HepG2 (cell line): ENCODE measurements around the gene SIGLEC10. TPM values are rescaled to one million over a fixed set of nuclear protein-coding genes. Genes with fewer than 3 reads are reported as not detected.

Experiments used
- ARID2 ChIP-seq: sonication (generic); formaldehyde crosslinking; IDR thresholded peaks from 2 replicates; pipeline ENCODE4 v1.8.1; 2022; ENCODE audit warnings: mild to moderate bottlenecking, missing genetic modification reagents, borderline replicate concordance
- ATF4 ChIP-seq, 2 experiments: fragments of 450-650 bp in 1 of 2; sonication (generic) in 1 of 2; formaldehyde crosslinking; IDR thresholded peaks; 2 replicates each; pipeline versions ENCODE4 v1.5.0 to v1.8.0; 2020 to 2022; ENCODE audit warnings: mild to moderate bottlenecking in 1 of 2, missing genetic modification reagents in 1 of 2
- CTCF ChIP-seq: sonication (generic); formaldehyde crosslinking; IDR thresholded peaks from 2 replicates; pipeline ENCODE4 v1.5.0; 2020; ENCODE audit warnings: mild to moderate bottlenecking, missing genetic modification reagents, moderate library complexity
- FOXA1 ChIP-seq, 2 experiments: fragments of 450-650 bp in 1 of 2; sonication (generic) in 1 of 2; formaldehyde crosslinking in 1 of 2; IDR thresholded peaks; 2 replicates each; pipeline versions ENCODE4 v1.4.0 to v1.6.1; 2016 to 2020; ENCODE audit warnings: missing genetic modification reagents in 1 of 2
- HIVEP1 ChIP-seq: sonication (generic); formaldehyde crosslinking; IDR thresholded peaks from 2 replicates; pipeline ENCODE4 v1.4.0; 2020; ENCODE audit warnings: mild to moderate bottlenecking, missing genetic modification reagents
- MED1 ChIP-seq: sonication (generic); formaldehyde crosslinking; IDR thresholded peaks from 2 replicates; pipeline ENCODE4 v1.4.0; 2020; ENCODE audit warnings: missing genetic modification reagents
- MEIS1 ChIP-seq: sonication (generic); formaldehyde crosslinking; IDR thresholded peaks from 2 replicates; pipeline ENCODE4 v1.9.0; 2021; ENCODE audit warnings: mild to moderate bottlenecking, missing genetic modification reagents, moderate library complexity, borderline replicate concordance
- MXD4 ChIP-seq: IDR thresholded peaks from 2 replicates; pipeline ENCODE4 v1.6.1; 2016; ENCODE audit warnings: mild to moderate bottlenecking, missing biosample characterization, missing genetic modification reagents
- NR2F1 ChIP-seq, 2 experiments: fragments of 450-650 bp in 1 of 2; formaldehyde crosslinking in 1 of 2; IDR thresholded peaks; 2 replicates each; pipeline versions ENCODE4 v1.5.0 to v1.6.1; 2016 to 2020; ENCODE audit warnings: mild to moderate bottlenecking in 1 of 2, missing compliant biosample characterization in 1 of 2, missing genetic modification reagents in 1 of 2, moderate library complexity in 1 of 2
- NR2F2 ChIP-seq: IDR thresholded peaks from 2 replicates; pipeline ENCODE4 v1.6.1; 2012; ENCODE audit warnings: low read depth, inconsistent platforms, borderline replicate concordance
- SOX5 ChIP-seq: IDR thresholded peaks from 2 replicates; pipeline ENCODE4 v1.6.1; 2016; ENCODE audit warnings: borderline replicate concordance
- TFAP4 ChIP-seq: sonication (generic); IDR thresholded peaks from 2 replicates; pipeline ENCODE4 v1.6.1; 2016; ENCODE audit warnings: low read depth, borderline replicate concordance
- ZBTB38 ChIP-seq: sonication (generic); formaldehyde crosslinking; IDR thresholded peaks from 2 replicates; pipeline ENCODE4 v1.5.1; 2020; ENCODE audit warnings: mild to moderate bottlenecking, missing genetic modification reagents
- ZNF687 ChIP-seq: sonication (generic); formaldehyde crosslinking; IDR thresholded peaks from 2 replicates; pipeline ENCODE4 v1.5.1; 2020; ENCODE audit warnings: mild to moderate bottlenecking, missing genetic modification reagents, moderate library complexity
- polyA plus RNA-seq, 8 experiments: library from polyadenylated mRNA; depleted of rRNA in 3 of 8; stranded (reverse) in 7 of 8; unstranded in 1 of 8; fragments of >200 nt; fragmentation: Illumina TruSeq in 4 of 8; extraction: Trizol in 4 of 8; gene quantifications; 2 replicates each; pipeline versions ENCODE4 v1.2.1 to v1.2.3, GENCODE V29; 2011 to 2016; ENCODE audit warnings: low read depth in 4 of 8, missing spikeins in 1 of 8, mixed read lengths in 1 of 8; ENCODE audit not compliant: insufficient read depth in 1 of 8
- total RNA-seq, 5 experiments: library from RNA; depleted of rRNA; stranded (reverse); fragments of >200 nt; fragmentation: Illumina TruSeq; extraction: Trizol; gene quantifications; 2 replicates each; pipeline ENCODE4 v1.2.3, GENCODE V29; 2016; ENCODE audit warnings: low read depth in 1 of 5
- TF ChIP-seq, protein P1 (sequence below): sonication (generic); formaldehyde crosslinking; IDR thresholded peaks from 2 replicates; pipeline ENCODE4 v1.5.1; 2020; ENCODE audit warnings: mild to moderate bottlenecking, missing genetic modification reagents, borderline replicate concordance

The SIGLEC10 gene
- total and polyA plus RNA-seq, 2 of the 13 experiments (the other 11 are each of a cell fraction or from before 2014, with no cell fraction given), result not detected

- TF ChIP-seq ZNF687 (CRISPR knock-in tag) (peak; percentile 74), HIVEP1 (CRISPR knock-in tag) (0 out of 2 replicates have a peak, but pooled peaks have one; percentile 23), NR2F1 (CRISPR knock-in tag; IDR thresholded peaks at IDR 0.05) (peak; percentile 59 to 70; a peak in 3 of 4 replicates), MEIS1 (no peak), ARID2 (CRISPR knock-in tag) (0 out of 2 replicates have a peak, but pooled peaks have one; percentile 27), ATF4 (CRISPR knock-in tag; IDR thresholded peaks at IDR 0.05) (peak in 1 of 2 experiments; percentile 66; a peak in 1 of 4 replicates), FOXA1 (IDR thresholded peaks at IDR 0.05) (no peak), FOXA1 (CRISPR knock-in tag; IDR thresholded peaks at IDR 0.05) (peak; percentile 49), MED1 (peak; percentile 45; the same call in 1 of the 2 replicates), MXD4 (no peak), NR2F2 (peak; percentile 50; the same call in 1 of the 2 replicates), TFAP4 (peak; percentile 10; the same call in 1 of the 2 replicates), CTCF (CRISPR knock-in tag) (peak; percentile 14; the same call in 1 of the 2 replicates), SOX5 (CRISPR knock-in tag) (peak; percentile 63; the same call in 1 of the 2 replicates), ZBTB38 (CRISPR knock-in tag) (peak; percentile 87; the same call in 1 of the 2 replicates)
- TF ChIP-seq, protein P1, sequence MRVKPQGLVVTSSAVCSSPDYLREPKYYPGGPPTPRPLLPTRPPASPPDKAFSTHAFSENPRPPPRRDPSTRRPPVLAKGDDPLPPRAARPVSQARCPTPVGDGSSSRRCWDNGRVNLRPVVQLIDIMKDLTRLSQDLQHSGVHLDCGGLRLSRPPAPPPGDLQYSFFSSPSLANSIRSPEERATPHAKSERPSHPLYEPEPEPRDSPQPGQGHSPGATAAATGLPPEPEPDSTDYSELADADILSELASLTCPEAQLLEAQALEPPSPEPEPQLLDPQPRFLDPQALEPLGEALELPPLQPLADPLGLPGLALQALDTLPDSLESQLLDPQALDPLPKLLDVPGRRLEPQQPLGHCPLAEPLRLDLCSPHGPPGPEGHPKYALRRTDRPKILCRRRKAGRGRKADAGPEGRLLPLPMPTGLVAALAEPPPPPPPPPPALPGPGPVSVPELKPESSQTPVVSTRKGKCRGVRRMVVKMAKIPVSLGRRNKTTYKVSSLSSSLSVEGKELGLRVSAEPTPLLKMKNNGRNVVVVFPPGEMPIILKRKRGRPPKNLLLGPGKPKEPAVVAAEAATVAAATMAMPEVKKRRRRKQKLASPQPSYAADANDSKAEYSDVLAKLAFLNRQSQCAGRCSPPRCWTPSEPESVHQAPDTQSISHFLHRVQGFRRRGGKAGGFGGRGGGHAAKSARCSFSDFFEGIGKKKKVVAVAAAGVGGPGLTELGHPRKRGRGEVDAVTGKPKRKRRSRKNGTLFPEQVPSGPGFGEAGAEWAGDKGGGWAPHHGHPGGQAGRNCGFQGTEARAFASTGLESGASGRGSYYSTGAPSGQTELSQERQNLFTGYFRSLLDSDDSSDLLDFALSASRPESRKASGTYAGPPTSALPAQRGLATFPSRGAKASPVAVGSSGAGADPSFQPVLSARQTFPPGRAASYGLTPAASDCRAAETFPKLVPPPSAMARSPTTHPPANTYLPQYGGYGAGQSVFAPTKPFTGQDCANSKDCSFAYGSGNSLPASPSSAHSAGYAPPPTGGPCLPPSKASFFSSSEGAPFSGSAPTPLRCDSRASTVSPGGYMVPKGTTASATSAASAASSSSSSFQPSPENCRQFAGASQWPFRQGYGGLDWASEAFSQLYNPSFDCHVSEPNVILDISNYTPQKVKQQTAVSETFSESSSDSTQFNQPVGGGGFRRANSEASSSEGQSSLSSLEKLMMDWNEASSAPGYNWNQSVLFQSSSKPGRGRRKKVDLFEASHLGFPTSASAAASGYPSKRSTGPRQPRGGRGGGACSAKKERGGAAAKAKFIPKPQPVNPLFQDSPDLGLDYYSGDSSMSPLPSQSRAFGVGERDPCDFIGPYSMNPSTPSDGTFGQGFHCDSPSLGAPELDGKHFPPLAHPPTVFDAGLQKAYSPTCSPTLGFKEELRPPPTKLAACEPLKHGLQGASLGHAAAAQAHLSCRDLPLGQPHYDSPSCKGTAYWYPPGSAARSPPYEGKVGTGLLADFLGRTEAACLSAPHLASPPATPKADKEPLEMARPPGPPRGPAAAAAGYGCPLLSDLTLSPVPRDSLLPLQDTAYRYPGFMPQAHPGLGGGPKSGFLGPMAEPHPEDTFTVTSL (CRISPR knock-in tag), result 0 out of 2 replicates have a peak, but pooled peaks have one; percentile 30
These were observed 29.5 kb downstream of the SIGLEC10 start, which contains the start of gene LIM2 (continued) for GRCh38 chr19:51387924-51388389.
